Choroid plexus epithelial cell (primary cell): ENCODE results near the gene TSHZ3.
A peak's percentile ranks its signal among the peaks of the same experiment; 100 is the strongest.

ENCODE experiments used
- DNase-seq: peaks from one replicate; pipeline ENCODE4 v3.0.0-alpha.2; 2010; ENCODE audit warnings: low read depth
- H3K4me3 ChIP-seq: 2 replicates; pipeline ENCODE4 v1.5.1; 2011; ENCODE audit warnings: low read depth, mild to moderate bottlenecking, control low read depth, low read length, moderate library complexity
- TF ChIP-seq, protein P1 (sequence below): conservative IDR thresholded peaks from 2 replicates; pipeline ENCODE4 v1.5.1; 2011; ENCODE audit warnings: low read depth, mild to moderate bottlenecking, control low read depth, inconsistent platforms, low read length, moderate library complexity

Gene TSHZ3

DNA sequence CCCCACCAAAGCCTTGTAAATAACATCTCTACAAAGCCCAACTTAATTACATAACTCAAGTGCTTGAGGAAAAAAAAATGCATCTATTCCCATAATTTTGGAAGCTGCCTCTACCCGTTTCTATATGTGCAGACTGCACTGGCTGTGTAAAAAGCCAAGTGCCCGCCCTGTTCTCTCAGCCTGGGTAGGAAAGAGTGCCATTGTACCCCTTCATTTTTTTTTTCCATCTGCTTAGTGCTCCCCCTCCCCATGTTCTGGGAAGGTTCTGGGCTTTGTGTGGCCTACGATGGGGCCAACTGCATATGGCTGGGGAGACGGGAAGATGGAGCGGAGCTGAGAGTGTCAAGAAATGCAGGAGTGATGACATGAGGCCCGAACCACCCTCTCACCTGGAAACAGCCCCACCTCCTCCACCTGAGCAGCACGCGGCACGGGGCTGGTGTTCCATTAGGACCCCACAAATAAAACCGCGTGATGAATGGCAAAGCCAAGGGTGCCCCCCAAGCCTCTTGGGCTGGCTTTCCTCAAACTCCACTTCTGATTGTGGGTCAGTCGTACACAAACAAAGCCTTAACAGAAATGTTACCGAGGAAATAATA lies 42.1 kb downstream of the TSHZ3 start:
- DNase-seq = no peak
- TF ChIP-seq, protein P1, sequence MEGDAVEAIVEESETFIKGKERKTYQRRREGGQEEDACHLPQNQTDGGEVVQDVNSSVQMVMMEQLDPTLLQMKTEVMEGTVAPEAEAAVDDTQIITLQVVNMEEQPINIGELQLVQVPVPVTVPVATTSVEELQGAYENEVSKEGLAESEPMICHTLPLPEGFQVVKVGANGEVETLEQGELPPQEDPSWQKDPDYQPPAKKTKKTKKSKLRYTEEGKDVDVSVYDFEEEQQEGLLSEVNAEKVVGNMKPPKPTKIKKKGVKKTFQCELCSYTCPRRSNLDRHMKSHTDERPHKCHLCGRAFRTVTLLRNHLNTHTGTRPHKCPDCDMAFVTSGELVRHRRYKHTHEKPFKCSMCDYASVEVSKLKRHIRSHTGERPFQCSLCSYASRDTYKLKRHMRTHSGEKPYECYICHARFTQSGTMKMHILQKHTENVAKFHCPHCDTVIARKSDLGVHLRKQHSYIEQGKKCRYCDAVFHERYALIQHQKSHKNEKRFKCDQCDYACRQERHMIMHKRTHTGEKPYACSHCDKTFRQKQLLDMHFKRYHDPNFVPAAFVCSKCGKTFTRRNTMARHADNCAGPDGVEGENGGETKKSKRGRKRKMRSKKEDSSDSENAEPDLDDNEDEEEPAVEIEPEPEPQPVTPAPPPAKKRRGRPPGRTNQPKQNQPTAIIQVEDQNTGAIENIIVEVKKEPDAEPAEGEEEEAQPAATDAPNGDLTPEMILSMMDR = no peak
- H3K4me3 ChIP-seq = no peak overlapping the region

- TF ChIP-seq, protein P1 = no peak
- no peak overlapping the region for H3K4me3 ChIP-seq
- no peak for DNase-seq
Measured at GRCh38 chr19:31306006-31306753, 43.1 kb downstream of the TSHZ3 start.

DNA sequence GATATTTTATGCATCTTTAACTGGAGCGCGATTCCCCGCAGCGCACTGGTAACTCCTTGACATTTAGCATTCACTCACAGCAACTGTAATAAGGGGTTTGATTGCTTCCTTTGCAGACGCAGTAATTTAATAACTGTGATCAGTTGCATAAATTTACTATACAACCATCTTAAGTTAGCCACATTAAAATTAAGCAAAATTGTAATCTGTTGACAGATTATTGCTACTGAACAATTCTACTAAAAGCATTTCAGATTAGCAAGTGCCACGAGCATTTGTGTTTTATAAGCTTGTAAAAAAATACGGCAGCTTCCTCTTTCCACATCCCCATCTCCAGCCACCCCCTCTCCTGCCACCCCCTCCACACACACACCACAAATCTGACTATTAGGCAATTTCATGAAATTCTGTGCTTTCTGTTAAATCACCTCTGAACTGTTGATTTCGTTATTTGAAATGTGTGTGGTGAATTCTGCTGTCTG lies 44.4 kb downstream of the TSHZ3 start:
- TF ChIP-seq, protein P1 = no peak
- H3K4me3 ChIP-seq = no peak overlapping the region
- peak; percentile 59 for DNase-seq

DNA sequence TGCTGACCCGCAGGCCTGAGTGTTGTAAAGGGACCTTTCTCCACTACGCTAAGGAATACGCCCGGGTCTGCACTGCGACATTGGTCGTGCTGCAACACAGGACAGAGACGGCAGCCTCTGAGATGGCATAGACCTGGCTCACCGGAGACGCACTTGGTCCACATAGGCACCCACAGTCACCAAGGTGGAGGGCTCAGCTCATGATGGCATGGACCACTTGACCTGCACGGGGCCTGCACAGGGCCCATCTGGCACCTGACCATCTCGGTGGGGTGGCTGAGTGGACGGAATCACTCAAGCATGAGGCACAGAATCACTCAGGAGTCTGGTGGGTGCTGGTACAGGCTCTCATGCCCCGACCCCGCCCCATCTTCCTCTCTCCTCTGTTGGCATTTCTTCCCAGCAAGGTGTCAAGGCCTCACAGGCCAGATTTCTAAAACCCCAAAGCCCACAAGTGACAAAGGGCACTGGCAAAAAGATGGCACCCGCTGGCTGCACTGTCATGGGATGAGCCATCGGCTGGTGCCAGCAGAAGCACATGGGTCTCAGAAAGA lies 45.9 kb downstream of the TSHZ3 start:
- TF ChIP-seq, protein P1 = no peak
- no peak for DNase-seq
- no peak overlapping the region for H3K4me3 ChIP-seq

GRCh38 chr19:31301306-31301980 lies 47.8 kb downstream of the TSHZ3 start:
- H3K4me3 ChIP-seq = no peak overlapping the region
- TF ChIP-seq, protein P1 = no peak
- DNase-seq = no peak

DNA sequence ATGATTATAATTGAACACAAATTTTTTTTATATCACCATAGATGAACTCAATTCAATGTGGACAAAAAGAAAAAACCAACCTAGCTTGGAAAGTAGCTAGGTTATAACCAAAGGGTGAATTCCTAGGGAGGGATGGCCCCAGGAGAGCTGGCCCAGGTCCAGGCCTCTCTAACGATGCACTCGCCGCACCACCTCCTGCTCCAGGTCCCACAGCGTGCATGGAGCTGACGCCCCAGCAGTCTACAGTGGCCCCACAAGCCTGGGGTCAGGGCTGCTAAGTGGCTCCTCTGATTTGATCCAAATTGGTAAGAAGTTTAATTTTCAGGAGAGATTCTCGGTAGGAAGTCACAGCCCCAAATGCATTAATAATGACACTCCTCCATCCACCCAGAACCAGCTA lies 48.8 kb downstream of the TSHZ3 start:
- TF ChIP-seq, protein P1 = no peak
- no peak for DNase-seq
- no peak overlapping the region for H3K4me3 ChIP-seq
